H9 (cell line): ENCODE data around the gene SH2D6. TPM values are rescaled to one million over a fixed set of nuclear protein-coding genes. Genes with fewer than 3 reads are reported as not detected.
A peak's percentile ranks its signal among the peaks of the same experiment; 100 is the strongest.

Source experiments
- DNase-seq: peaks from one replicate; pipeline ENCODE4 v3.0.0-alpha.2; 2017
- H2AFZ ChIP-seq: one replicate; pipeline ENCODE4 v1.6.1; 2013; ENCODE audit warnings: mild to moderate bottlenecking, low read length, control low read depth, moderate library complexity
- H2AK5ac ChIP-seq: 2 replicates; pipeline ENCODE4 v1.6.1; 2013; ENCODE audit warnings: low read length, control low read depth, mixed read lengths; ENCODE audit not compliant: insufficient read length
- H2BK120ac ChIP-seq: one replicate; pipeline ENCODE4 v1.6.1; 2013; ENCODE audit warnings: low read depth, mild to moderate bottlenecking, low read length, control low read depth, inconsistent platforms; ENCODE audit not compliant: poor library complexity, severe bottlenecking
- H2BK12ac ChIP-seq: 2 replicates; pipeline ENCODE4 v1.6.1; 2013; ENCODE audit warnings: low read length, control low read depth, mixed read lengths, low read depth; ENCODE audit not compliant: insufficient read length
- H2BK15ac ChIP-seq: 2 replicates; pipeline ENCODE4 v1.6.1; 2013; ENCODE audit warnings: low read depth, low read length, control low read depth
- H2BK20ac ChIP-seq: one replicate; pipeline ENCODE4 v1.6.1; 2013; ENCODE audit warnings: low read depth, mild to moderate bottlenecking, low read length, control low read depth, inconsistent platforms; ENCODE audit not compliant: poor library complexity, severe bottlenecking
- H2BK5ac ChIP-seq: 2 replicates; pipeline ENCODE4 v1.6.1; 2013; ENCODE audit warnings: low read length, control low read depth, mixed read lengths; ENCODE audit not compliant: insufficient read length
- H3K14ac ChIP-seq: 2 replicates; pipeline ENCODE4 v1.6.1; 2013; ENCODE audit warnings: low read length, control low read depth; ENCODE audit not compliant: insufficient read depth
- H3K18ac ChIP-seq: 2 replicates; pipeline ENCODE4 v1.6.1; 2013; ENCODE audit warnings: low read depth, mild to moderate bottlenecking, mixed read lengths, low read length, control low read depth; ENCODE audit not compliant: insufficient read length
- H3K23ac ChIP-seq: 2 replicates; pipeline ENCODE4 v1.6.1; 2013; ENCODE audit warnings: low read length, control low read depth, mixed read lengths, low read depth; ENCODE audit not compliant: insufficient read length
- H3K23me2 ChIP-seq: 2 replicates; pipeline ENCODE4 v1.6.1; 2013; ENCODE audit warnings: low read depth, mild to moderate bottlenecking, mixed read lengths, low read length, control low read depth; ENCODE audit not compliant: insufficient read length, poor library complexity, severe bottlenecking
- H3K27ac ChIP-seq: 2 replicates; pipeline ENCODE4 v1.5.1; 2013; ENCODE audit warnings: low read length, control low read depth, mixed read lengths, low read depth; ENCODE audit not compliant: insufficient read length
- H3K27me3 ChIP-seq: 2 replicates; pipeline ENCODE4 v1.6.1; 2013; ENCODE audit warnings: low read length, control low read depth, inconsistent platforms; ENCODE audit not compliant: insufficient read depth
- H3K4ac ChIP-seq: 2 replicates; pipeline ENCODE4 v1.6.1; 2013; ENCODE audit warnings: low read depth, mild to moderate bottlenecking, control low read depth, inconsistent platforms, low read length, moderate library complexity
- H3K4me1 ChIP-seq: 2 replicates; pipeline ENCODE4 v1.6.1; 2013; ENCODE audit warnings: low read length, control low read depth, inconsistent platforms; ENCODE audit not compliant: insufficient read depth
- H3K4me2 ChIP-seq: 2 replicates; pipeline ENCODE4 v1.6.1; 2013; ENCODE audit warnings: low read length, control low read depth, mixed read lengths; ENCODE audit not compliant: insufficient read length, insufficient read depth
- H3K56ac ChIP-seq: 2 replicates; pipeline ENCODE4 v1.6.1; 2013; ENCODE audit warnings: low read depth, mild to moderate bottlenecking, mixed read lengths, low read length, control low read depth; ENCODE audit not compliant: insufficient read length
- H3K79me1 ChIP-seq: 2 replicates; pipeline ENCODE4 v1.6.1; 2013; ENCODE audit warnings: low read depth, mild to moderate bottlenecking, moderate library complexity, low read length, control low read depth, inconsistent platforms; ENCODE audit not compliant: insufficient read depth, poor library complexity, severe bottlenecking
- H3K79me2 ChIP-seq: 2 replicates; pipeline ENCODE4 v1.6.1; 2013; ENCODE audit warnings: low read length, control low read depth, inconsistent platforms; ENCODE audit not compliant: insufficient read depth
- H3K9ac ChIP-seq: 2 replicates; pipeline ENCODE4 v1.6.1; 2013; ENCODE audit warnings: low read length, control low read depth, mixed read lengths; ENCODE audit not compliant: insufficient read length; ENCODE audit errors: extremely low read depth
- H3K9me3 ChIP-seq: one replicate; pipeline ENCODE4 v1.6.1; 2013; ENCODE audit warnings: low read depth, low read length, inconsistent platforms; ENCODE audit not compliant: control insufficient read depth
- H3T11ph ChIP-seq: one replicate; pipeline ENCODE4 v1.6.1; 2013; ENCODE audit warnings: mild to moderate bottlenecking, low read length, control low read depth, inconsistent platforms
- H4K20me1 ChIP-seq: one replicate; pipeline ENCODE4 v1.6.1; 2013; ENCODE audit not compliant: control insufficient read depth, insufficient read length, insufficient read depth
- H4K5ac ChIP-seq: 2 replicates; pipeline ENCODE4 v1.6.1; 2013; ENCODE audit warnings: low read depth, mild to moderate bottlenecking, mixed read lengths, low read length, control low read depth; ENCODE audit not compliant: insufficient read length
- H4K8ac ChIP-seq: replicated peaks from 2 replicates; pipeline ENCODE4 v1.6.1; 2013; ENCODE audit warnings: low read length, control low read depth, mixed read lengths, low read depth; ENCODE audit not compliant: insufficient read length
- H4K91ac ChIP-seq: 2 replicates; pipeline ENCODE4 v1.6.1; 2013; ENCODE audit warnings: low read depth, mild to moderate bottlenecking, moderate library complexity, mixed read lengths, low read length, control low read depth; ENCODE audit not compliant: insufficient read length
- H3K27ac Mint-ChIP-seq, 3 experiments: 2 replicates in 2 of 3; 3 replicates in 1 of 3; pipeline ENCODE4 v1.8.0; 2020 to 2021; ENCODE audit warnings: mixed read lengths in 3 of 3, mild to moderate bottlenecking in 1 of 3, moderate library complexity in 1 of 3
- H3K27me3 Mint-ChIP-seq: 2 replicates; pipeline ENCODE4 v1.8.0; 2021; ENCODE audit warnings: low read depth, mild to moderate bottlenecking, moderate library complexity, mixed read lengths
- H3K36me3 Mint-ChIP-seq, 3 experiments: 2 replicates in 2 of 3; 3 replicates in 1 of 3; pipeline ENCODE4 v1.8.0; 2020 to 2021; ENCODE audit warnings: low read depth in 3 of 3, mixed read lengths in 3 of 3; ENCODE audit not compliant: insufficient read depth in 1 of 3
- H3K4me1 Mint-ChIP-seq, 2 experiments: 2 replicates each; pipeline ENCODE4 v1.8.0; 2020; ENCODE audit warnings: mixed read lengths in 2 of 2
- H3K4me3 Mint-ChIP-seq, 2 experiments: 2 replicates in 1 of 2; 3 replicates in 1 of 2; pipeline ENCODE4 v1.8.0; 2020 to 2021; ENCODE audit warnings: mild to moderate bottlenecking in 2 of 2, mixed read lengths in 2 of 2, moderate library complexity in 1 of 2
- H3K9me3 Mint-ChIP-seq, 2 experiments: 2 replicates in 1 of 2; 3 replicates in 1 of 2; pipeline ENCODE4 v1.8.0; 2020; ENCODE audit warnings: mild to moderate bottlenecking in 2 of 2, mixed read lengths in 2 of 2, moderate library complexity in 1 of 2
- WGBS: extraction: QIAGEN DNeasy Blood & Tissue Kit; methylation state at CpG from one replicate; pipeline ENCODE4 v1.1.7; 2013; ENCODE audit warnings: missing lambda C conversion rate, low lambda C conversion rate, mixed read lengths; ENCODE audit not compliant: insufficient read length; ENCODE audit errors: extremely low coverage; 5-methylcytosine and 5-hydroxymethylcytosine counted together
- total RNA-seq: library from RNA; stranded (reverse); gene quantifications from 2 replicates; pipeline ENCODE4 v1.2.1, GENCODE V29; 2021
- TF ChIP-seq, protein P1 (sequence below): fragments of 200-600 bp; sonication (generic); conservative IDR thresholded peaks from 3 replicates; pipeline ENCODE4 v1.8.0; 2021; ENCODE audit warnings: antibody characterized with exemption, mild to moderate bottlenecking

Gene SH2D6
- total RNA-seq, 1 experiment from 2014 or later = 0.61 TPM

DNA sequence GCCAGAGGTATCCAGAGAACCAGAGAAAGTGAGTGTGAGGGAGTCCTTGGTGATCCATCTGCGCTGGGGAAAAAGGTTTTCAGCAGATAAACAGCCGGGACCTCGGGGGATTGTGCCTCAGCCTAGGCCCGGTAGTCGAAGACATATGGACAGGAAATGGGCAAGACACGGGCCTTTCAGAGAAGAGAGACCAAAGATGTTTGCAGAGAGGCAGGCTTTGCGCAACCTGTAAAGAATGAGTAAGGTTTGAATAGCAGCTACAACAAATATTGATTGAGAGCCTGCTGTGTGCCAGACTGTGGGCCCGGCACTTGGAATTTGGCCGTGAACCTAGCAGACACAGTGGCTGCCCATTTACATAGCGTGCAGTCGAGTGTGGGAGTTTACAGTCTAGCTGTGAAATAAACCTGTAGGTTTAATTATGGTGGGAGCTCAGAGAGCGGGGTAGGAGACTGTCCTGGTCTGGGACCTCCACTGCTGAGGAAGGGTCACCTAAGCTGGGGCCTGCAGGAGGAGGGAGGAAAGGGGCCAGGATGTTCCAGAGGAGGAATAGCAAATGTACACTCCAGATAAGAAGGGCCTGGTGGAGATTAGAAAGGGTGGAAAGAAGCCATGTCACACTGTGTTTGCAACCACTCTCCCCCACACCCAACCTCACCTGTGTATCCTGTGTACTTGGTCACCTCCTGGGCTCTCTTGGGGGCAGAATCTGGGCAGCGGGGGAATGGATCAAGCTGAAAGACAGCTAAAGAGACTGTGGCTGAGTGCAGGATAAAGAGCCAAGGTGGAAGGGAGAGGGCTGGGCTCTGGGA, 3.0 kb downstream of the SH2D6 start:
- no peak overlapping the region for H3K56ac ChIP-seq
- H2BK20ac ChIP-seq = no peak overlapping the region
- peaks cover 8% of the 10 kb centered on the region for H3K27me3 Mint-ChIP-seq
- H3K79me1 ChIP-seq = no peaks in the 10 kb centered on the region
- peak overlapping the region in 1 of 2 experiments; percentile 11; a peak in 1 of 5 replicates for H3K4me3 Mint-ChIP-seq
- TF ChIP-seq, protein P1, sequence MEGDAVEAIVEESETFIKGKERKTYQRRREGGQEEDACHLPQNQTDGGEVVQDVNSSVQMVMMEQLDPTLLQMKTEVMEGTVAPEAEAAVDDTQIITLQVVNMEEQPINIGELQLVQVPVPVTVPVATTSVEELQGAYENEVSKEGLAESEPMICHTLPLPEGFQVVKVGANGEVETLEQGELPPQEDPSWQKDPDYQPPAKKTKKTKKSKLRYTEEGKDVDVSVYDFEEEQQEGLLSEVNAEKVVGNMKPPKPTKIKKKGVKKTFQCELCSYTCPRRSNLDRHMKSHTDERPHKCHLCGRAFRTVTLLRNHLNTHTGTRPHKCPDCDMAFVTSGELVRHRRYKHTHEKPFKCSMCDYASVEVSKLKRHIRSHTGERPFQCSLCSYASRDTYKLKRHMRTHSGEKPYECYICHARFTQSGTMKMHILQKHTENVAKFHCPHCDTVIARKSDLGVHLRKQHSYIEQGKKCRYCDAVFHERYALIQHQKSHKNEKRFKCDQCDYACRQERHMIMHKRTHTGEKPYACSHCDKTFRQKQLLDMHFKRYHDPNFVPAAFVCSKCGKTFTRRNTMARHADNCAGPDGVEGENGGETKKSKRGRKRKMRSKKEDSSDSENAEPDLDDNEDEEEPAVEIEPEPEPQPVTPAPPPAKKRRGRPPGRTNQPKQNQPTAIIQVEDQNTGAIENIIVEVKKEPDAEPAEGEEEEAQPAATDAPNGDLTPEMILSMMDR = no peak
- H2BK120ac ChIP-seq = no peak overlapping the region
- H3K36me3 Mint-ChIP-seq = no peaks in the 10 kb centered on the region
- peaks cover 6% of the 10 kb centered on the region for H3K23me2 ChIP-seq
- H2BK12ac ChIP-seq = no peak overlapping the region
- H3K27ac Mint-ChIP-seq = peak overlapping the region in 2 of 3 experiments; percentile 60 to 91; a peak in 3 of 7 replicates
- H4K20me1 ChIP-seq = peaks cover 2% of the 10 kb centered on the region
- H4K5ac ChIP-seq = no peak overlapping the region
- no peak overlapping the region for H4K91ac ChIP-seq
- no peak overlapping the region for H3K27ac ChIP-seq
- no peak overlapping the region for H3K4me2 ChIP-seq
- H3K9me3 ChIP-seq = no peaks in the 10 kb centered on the region
- no peak overlapping the region for H3K14ac ChIP-seq
- H3K4me1 Mint-ChIP-seq = peaks cover 26 to 27% of the 10 kb centered on the region in 2 experiments
- no peak overlapping the region for H2BK15ac ChIP-seq
- no peak overlapping the region for H3K4ac ChIP-seq
- no CpG with 5 or more reads among the region's 13 CpGs for WGBS
- H2BK5ac ChIP-seq = no peak overlapping the region
- H3K18ac ChIP-seq = no peak overlapping the region
- no peaks in the 10 kb centered on the region for H3K9me3 Mint-ChIP-seq
- no peak for DNase-seq
- H3K27me3 ChIP-seq = no peaks in the 10 kb centered on the region
- no peak overlapping the region for H2AK5ac ChIP-seq
- H3K79me2 ChIP-seq = no peaks in the 10 kb centered on the region
- no peak overlapping the region for H3T11ph ChIP-seq
- no peak overlapping the region for H3K9ac ChIP-seq
- H4K8ac ChIP-seq = no peak overlapping the region
- H3K4me1 ChIP-seq = peaks cover 4% of the 10 kb centered on the region; the same call in 1 of the 2 replicates
- H2AFZ ChIP-seq = no peak overlapping the region
- no peak overlapping the region for H3K23ac ChIP-seq
